ENCODE measurements around the gene ADGRF5.

DNA sequence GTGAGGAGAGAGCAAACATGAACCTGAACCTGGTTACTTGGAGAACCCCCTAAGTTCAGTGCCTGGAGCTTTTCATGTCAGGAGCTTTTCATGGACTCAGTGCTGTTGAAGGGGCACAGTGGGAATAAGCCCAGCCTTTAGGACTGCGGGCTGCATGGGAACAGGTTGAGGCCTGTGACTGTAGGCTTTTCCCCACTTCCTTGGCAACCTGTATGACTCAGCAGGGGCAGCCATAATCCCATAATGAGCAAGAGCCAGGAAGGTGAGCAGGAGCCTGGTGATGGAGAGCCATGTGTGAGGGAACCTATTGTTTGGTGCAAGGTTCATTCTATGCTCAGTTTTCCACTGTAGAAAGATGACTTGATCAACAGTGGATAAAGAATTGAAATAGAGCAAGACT is 105.1 kb downstream of the ADGRF5 start:
- TF ChIP-seq, protein P1, sequence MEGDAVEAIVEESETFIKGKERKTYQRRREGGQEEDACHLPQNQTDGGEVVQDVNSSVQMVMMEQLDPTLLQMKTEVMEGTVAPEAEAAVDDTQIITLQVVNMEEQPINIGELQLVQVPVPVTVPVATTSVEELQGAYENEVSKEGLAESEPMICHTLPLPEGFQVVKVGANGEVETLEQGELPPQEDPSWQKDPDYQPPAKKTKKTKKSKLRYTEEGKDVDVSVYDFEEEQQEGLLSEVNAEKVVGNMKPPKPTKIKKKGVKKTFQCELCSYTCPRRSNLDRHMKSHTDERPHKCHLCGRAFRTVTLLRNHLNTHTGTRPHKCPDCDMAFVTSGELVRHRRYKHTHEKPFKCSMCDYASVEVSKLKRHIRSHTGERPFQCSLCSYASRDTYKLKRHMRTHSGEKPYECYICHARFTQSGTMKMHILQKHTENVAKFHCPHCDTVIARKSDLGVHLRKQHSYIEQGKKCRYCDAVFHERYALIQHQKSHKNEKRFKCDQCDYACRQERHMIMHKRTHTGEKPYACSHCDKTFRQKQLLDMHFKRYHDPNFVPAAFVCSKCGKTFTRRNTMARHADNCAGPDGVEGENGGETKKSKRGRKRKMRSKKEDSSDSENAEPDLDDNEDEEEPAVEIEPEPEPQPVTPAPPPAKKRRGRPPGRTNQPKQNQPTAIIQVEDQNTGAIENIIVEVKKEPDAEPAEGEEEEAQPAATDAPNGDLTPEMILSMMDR (IDR thresholded peaks at IDR 0.05; ENCODE audit: low read depth, low read length, poor library complexity, severe bottlenecking), result no peak
- TF ChIP-seq EZH2phosphoT487 (IDR thresholded peaks at IDR 0.05; ENCODE audit: borderline replicate concordance, low read length), result no peak
